Mesenchymal stem cell (in vitro differentiated cells and primary cell): ENCODE results near the gene SZT2.

Source experiments
- DNase-seq: peaks from one replicate; pipeline ENCODE4 v3.0.0-alpha.2; 2013
- H2AFZ ChIP-seq: one replicate; pipeline ENCODE4 v1.6.1; 2013; ENCODE audit warnings: low read depth, mild to moderate bottlenecking, control low read depth, inconsistent platforms, low read length, moderate library complexity
- H2AK5ac ChIP-seq: 2 replicates; pipeline ENCODE4 v1.6.1; 2013; ENCODE audit warnings: low read length, moderate library complexity, mild to moderate bottlenecking, inconsistent platforms; ENCODE audit not compliant: severe bottlenecking
- H2BK120ac ChIP-seq: one replicate; pipeline ENCODE4 v1.6.1; 2013; ENCODE audit warnings: low read depth, mild to moderate bottlenecking, inconsistent platforms, low read length, moderate library complexity
- H2BK12ac ChIP-seq, 2 experiments: one replicate each; pipeline ENCODE4 v1.6.1; 2013; ENCODE audit warnings: inconsistent platforms in 2 of 2, low read length in 2 of 2, mild to moderate bottlenecking in 2 of 2, moderate library complexity in 2 of 2, control low read depth in 1 of 2
- H2BK15ac ChIP-seq: one replicate; pipeline ENCODE4 v1.6.1; 2013; ENCODE audit warnings: mild to moderate bottlenecking, low read depth, inconsistent platforms; ENCODE audit not compliant: poor library complexity, severe bottlenecking
- H2BK5ac ChIP-seq: 2 replicates; pipeline ENCODE4 v1.6.1; 2013; ENCODE audit warnings: low read depth, mild to moderate bottlenecking, low read length, control low read depth, inconsistent platforms; ENCODE audit not compliant: poor library complexity, severe bottlenecking
- H3K14ac ChIP-seq, 2 experiments: one replicate each; pipeline ENCODE4 v1.6.1; 2013; ENCODE audit warnings: inconsistent platforms in 2 of 2, low read length in 2 of 2, control low read depth in 1 of 2, mild to moderate bottlenecking in 1 of 2, moderate library complexity in 1 of 2
- H3K18ac ChIP-seq, 2 experiments: one replicate each; pipeline ENCODE4 v1.6.1; 2013; ENCODE audit warnings: inconsistent platforms in 2 of 2, low read length in 2 of 2, control low read depth in 1 of 2, low read depth in 1 of 2, mild to moderate bottlenecking in 1 of 2
- H3K23ac ChIP-seq, 2 experiments: one replicate each; pipeline ENCODE4 v1.6.1; 2013; ENCODE audit warnings: inconsistent platforms in 2 of 2, low read length in 2 of 2, mild to moderate bottlenecking in 2 of 2, moderate library complexity in 2 of 2, control low read depth in 1 of 2
- H3K27ac ChIP-seq: 2 replicates; pipeline ENCODE4 v1.5.1; 2013; ENCODE audit warnings: mild to moderate bottlenecking, moderate library complexity, low read length, control low read depth, inconsistent platforms; ENCODE audit not compliant: poor library complexity, severe bottlenecking
- H3K27me3 ChIP-seq, 2 experiments: 2 replicates each; pipeline versions ENCODE4 v1.6.1 to v1.7.0; 2013; ENCODE audit warnings: low read length in 2 of 2, mild to moderate bottlenecking in 2 of 2, moderate library complexity in 2 of 2, control low read depth in 1 of 2, inconsistent platforms in 1 of 2; ENCODE audit not compliant: control insufficient read depth in 1 of 2, insufficient read depth in 1 of 2
- H3K36me3 ChIP-seq, 2 experiments: 2 replicates each; pipeline versions ENCODE4 v1.6.1 to v1.7.0; 2013; ENCODE audit warnings: low read length in 2 of 2, control low read depth in 1 of 2, inconsistent platforms in 1 of 2, low read depth in 1 of 2, mild to moderate bottlenecking in 1 of 2; ENCODE audit not compliant: insufficient read depth in 2 of 2, control insufficient read depth in 1 of 2
- H3K4ac ChIP-seq, 2 experiments: one replicate each; pipeline ENCODE4 v1.6.1; 2013; ENCODE audit warnings: inconsistent platforms in 2 of 2, low read length in 2 of 2, mild to moderate bottlenecking in 2 of 2, moderate library complexity in 2 of 2, control low read depth in 1 of 2, low read depth in 1 of 2
- H3K4me1 ChIP-seq: 2 replicates; pipeline ENCODE4 v1.6.1; 2013; ENCODE audit warnings: low read depth, low read length, control low read depth; ENCODE audit not compliant: control insufficient read depth, insufficient read depth
- H3K4me2 ChIP-seq: 2 replicates; pipeline ENCODE4 v1.6.1; 2013; ENCODE audit warnings: low read length, mild to moderate bottlenecking, inconsistent platforms; ENCODE audit not compliant: poor library complexity, severe bottlenecking
- H3K4me3 ChIP-seq, 2 experiments: 2 replicates each; pipeline versions ENCODE4 v1.5.1 to v1.7.0; 2013; ENCODE audit warnings: low read length in 2 of 2, mild to moderate bottlenecking in 2 of 2, control low read depth in 1 of 2, low read depth in 1 of 2; ENCODE audit not compliant: insufficient read depth in 1 of 2
- H3K79me1 ChIP-seq: replicated peaks from 2 replicates; pipeline ENCODE4 v1.6.1; 2013; ENCODE audit warnings: mild to moderate bottlenecking, control low read depth, low read length, inconsistent platforms; ENCODE audit not compliant: poor library complexity, severe bottlenecking
- H3K9ac ChIP-seq: 2 replicates; pipeline ENCODE4 v1.7.0; 2013; ENCODE audit warnings: mild to moderate bottlenecking, low read length, moderate library complexity
- H3K9me3 ChIP-seq: 2 replicates; pipeline ENCODE4 v1.7.0; 2013; ENCODE audit warnings: mild to moderate bottlenecking, low read length; ENCODE audit not compliant: control insufficient read depth
- H4K8ac ChIP-seq: one replicate; pipeline ENCODE4 v1.6.1; 2013; ENCODE audit warnings: inconsistent platforms, mild to moderate bottlenecking, low read length, moderate library complexity
- H4K91ac ChIP-seq: one replicate; pipeline ENCODE4 v1.6.1; 2013; ENCODE audit warnings: mild to moderate bottlenecking, low read length, inconsistent platforms
- WGBS: methylation state at CpG from one replicate; pipeline ENCODE4 v1.1.7; 2013; ENCODE audit warnings: mixed read lengths; 5-methylcytosine and 5-hydroxymethylcytosine counted together

Gene SZT2

GRCh38 chr1:43447891-43448708 is 58.4 kb downstream of the SZT2 start:
- peaks cover 87 to 94% of the 10 kb centered on the region in 2 experiments for H3K36me3 ChIP-seq
- H2AFZ ChIP-seq, result no peak overlapping the region
- no peak overlapping the region for H3K23ac ChIP-seq
- H3K4me3 ChIP-seq, result no peak overlapping the region
- peaks cover 11% of the 10 kb centered on the region for H3K79me1 ChIP-seq
- no peak overlapping the region for H2BK12ac ChIP-seq
- H4K91ac ChIP-seq, result no peak overlapping the region
- H3K27ac ChIP-seq, result no peak overlapping the region
- H3K27me3 ChIP-seq, result no peaks in the 10 kb centered on the region
- no peak overlapping the region for H3K4ac ChIP-seq
- no peak overlapping the region for H3K14ac ChIP-seq
- H4K8ac ChIP-seq, result no peak overlapping the region
- no peak overlapping the region for H3K18ac ChIP-seq
- no peaks in the 10 kb centered on the region for H3K9me3 ChIP-seq
- H2AK5ac ChIP-seq, result no peak overlapping the region
- DNase-seq, result no peak
- H2BK120ac ChIP-seq, result no peak overlapping the region
- no peak overlapping the region for H3K9ac ChIP-seq
- H3K4me1 ChIP-seq, result peaks cover 9% of the 10 kb centered on the region
- H2BK15ac ChIP-seq, result no peak overlapping the region
- 95% methylated on average over 25 of the region's 25 CpGs for WGBS
- no peak overlapping the region for H3K4me2 ChIP-seq
- no peak overlapping the region for H2BK5ac ChIP-seq

GRCh38 chr1:43448955-43449707 is 59.4 kb downstream of the SZT2 start:
- WGBS, result 94% methylated on average over 11 of the region's 11 CpGs

GRCh38 chr1:43449708-43450069 is 60.0 kb downstream of the SZT2 start:
- Histone ChIP-seq H3K4me2 (no peak overlapping the region), H2BK15ac (no peak overlapping the region), H3K27ac (no peak overlapping the region), H3K4me1 (peaks cover 16% of the 10 kb centered on the region), H4K8ac (no peak overlapping the region), H3K79me1 (peaks cover 11% of the 10 kb centered on the region), H3K27me3 (no peaks in the 10 kb centered on the region), H3K9ac (no peak overlapping the region), H2BK120ac (no peak overlapping the region), H3K23ac (no peak overlapping the region), H3K14ac (no peak overlapping the region), H3K9me3 (no peaks in the 10 kb centered on the region), H4K91ac (no peak overlapping the region), H2AFZ (no peak overlapping the region), H3K4ac (no peak overlapping the region), H2BK12ac (no peak overlapping the region), H3K18ac (no peak overlapping the region), H2BK5ac (no peak overlapping the region), H3K36me3 (peaks cover 72 to 78% of the 10 kb centered on the region in 2 experiments), H2AK5ac (no peak overlapping the region), H3K4me3 (no peak overlapping the region)
- WGBS, result 94% methylated on average over 3 of the region's 5 CpGs
- no peak for DNase-seq

More at GRCh38 chr1:43448955-43449707, 59.4 kb downstream of the SZT2 start:
- Histone ChIP-seq H3K9ac (no peak overlapping the region), H2BK120ac (no peak overlapping the region), H3K27me3 (no peaks in the 10 kb centered on the region), H3K4me1 (peaks cover 14% of the 10 kb centered on the region), H3K9me3 (no peaks in the 10 kb centered on the region), H3K79me1 (peaks cover 11% of the 10 kb centered on the region), H3K18ac (no peak overlapping the region), H3K4me3 (no peak overlapping the region), H2AFZ (no peak overlapping the region), H3K4me2 (no peak overlapping the region), H3K36me3 (peaks cover 77 to 84% of the 10 kb centered on the region in 2 experiments), H2BK12ac (no peak overlapping the region), H2AK5ac (no peak overlapping the region), H4K8ac (no peak overlapping the region), H4K91ac (no peak overlapping the region), H3K14ac (no peak overlapping the region), H3K23ac (no peak overlapping the region), H2BK5ac (no peak overlapping the region), H2BK15ac (no peak overlapping the region), H3K4ac (no peak overlapping the region), H3K27ac (no peak overlapping the region)
- DNase-seq, result no peak

- H2AFZ ChIP-seq, result no peak overlapping the region
- no peak overlapping the region for H4K8ac ChIP-seq
- H3K27me3 ChIP-seq, result no peaks in the 10 kb centered on the region
- DNase-seq, result no peak
- peaks cover 69 to 71% of the 10 kb centered on the region in 2 experiments for H3K36me3 ChIP-seq
- H3K4me3 ChIP-seq, result no peak overlapping the region
- no peak overlapping the region for H2BK120ac ChIP-seq
- no peaks in the 10 kb centered on the region for H3K9me3 ChIP-seq
- H2BK5ac ChIP-seq, result no peak overlapping the region
- peaks cover 16% of the 10 kb centered on the region for H3K4me1 ChIP-seq
- no peak overlapping the region for H3K14ac ChIP-seq
- H3K79me1 ChIP-seq, result peaks cover 13% of the 10 kb centered on the region
- H3K9ac ChIP-seq, result no peak overlapping the region
- no peak overlapping the region for H3K23ac ChIP-seq
- H3K4me2 ChIP-seq, result no peak overlapping the region
- no peak overlapping the region for H3K4ac ChIP-seq
- no peak overlapping the region for H3K18ac ChIP-seq
- no peak overlapping the region for H2AK5ac ChIP-seq
- H2BK15ac ChIP-seq, result no peak overlapping the region
- no peak overlapping the region for H4K91ac ChIP-seq
- no peak overlapping the region for H3K27ac ChIP-seq
- H2BK12ac ChIP-seq, result no peak overlapping the region
- 96% methylated on average over 10 of the region's 10 CpGs for WGBS
These were observed 60.7 kb downstream of the SZT2 start for GRCh38 chr1:43450251-43450941.
